Activated CD4-positive, alpha-beta T cell treated with anti-CD3 and anti-CD28 coated beads, Interleukin-2, amount 50 U/mL, for 48 hours (primary cell): ENCODE measurements around the gene CARMIL3.

ENCODE experiments used
- DNase-seq, 2 experiments: peaks; one replicate each; pipeline ENCODE4 v3.0.0-alpha.2; 2020

The CARMIL3 gene

GRCh38 chr14:24116128-24116814, 64.5 kb downstream of the CARMIL3 start:
- no peak for DNase-seq

GRCh38 chr14:24117179-24117578, 65.4 kb downstream of the CARMIL3 start:
- DNase-seq: no peak
